Activated CD4-positive, alpha-beta T cell treated with anti-CD3 and anti-CD28 coated beads for 36 hours (primary cell): ENCODE results near the gene SUPV3L1. TPM values are rescaled to one million over a fixed set of nuclear protein-coding genes. Genes with fewer than 3 reads are reported as not detected.
"Not testable (repeated sequence)": the region's sequence is repeated elsewhere in the genome, so short reads cannot be mapped to it uniquely, and the experiment has no call there.

Experiments
- ATAC-seq: fragments of 200-7000 bp; cut with Tn5 transposase; one replicate; pipeline ENCODE4 v1.10.0; 2021; ENCODE audit warnings: mild to moderate bottlenecking, moderate library complexity
- CTCF ChIA-PET: fragments of 350-600 bp; sonication (Branson Sonifier 250); formaldehyde crosslinking; loops from one replicate; lab custom pipeline; 2021; ENCODE audit warnings: antibody characterized with exemption; lab: Charles Lee
- POLR2A ChIA-PET: fragments of 350-600 bp; sonication (Branson Sonifier 250); formaldehyde crosslinking; loops from one replicate; lab custom pipeline; 2021; ENCODE audit warnings: antibody characterized with exemption, inconsistent platforms; lab: Charles Lee
- DNase-seq: peaks from one replicate; pipeline ENCODE4 v3.0.0-alpha.2; 2020
- H3K27ac Mint-ChIP-seq: one replicate; pipeline ENCODE4 v1.8.0; 2021; ENCODE audit warnings: mixed read lengths
- H3K27me3 Mint-ChIP-seq: one replicate; pipeline ENCODE4 v1.8.0; 2021; ENCODE audit warnings: mixed read lengths
- H3K36me3 Mint-ChIP-seq: one replicate; pipeline ENCODE4 v1.8.0; 2021; ENCODE audit warnings: low read depth, mixed read lengths
- H3K4me1 Mint-ChIP-seq: one replicate; pipeline ENCODE4 v1.8.0; 2021; ENCODE audit warnings: mixed read lengths
- H3K4me3 Mint-ChIP-seq: one replicate; pipeline ENCODE4 v1.8.0; 2021; ENCODE audit warnings: mild to moderate bottlenecking, moderate library complexity, mixed read lengths
- H3K9me3 Mint-ChIP-seq: one replicate; pipeline ENCODE4 v1.8.0; 2021; ENCODE audit warnings: low read depth, mixed read lengths
- intact Hi-C, 2 experiments: fragments of 100-400 bp; cut with DNase I in 1 of 2; cut with micrococcal nuclease in 1 of 2; formaldehyde crosslinking; loops; one replicate each; pipeline versions ENCODE4 v1.14.2 to v1.15.1; 2022 to 2024; cut with DNase I, micrococcal nuclease
- total RNA-seq, 2 experiments: library from RNA; stranded (reverse); gene quantifications; one replicate each; pipeline ENCODE4 v1.2.3, GENCODE V29; 2021

SUPV3L1 gene
- total RNA-seq, 2 experiments from 2014 or later: 46.6 to 54.1 TPM

DNA sequence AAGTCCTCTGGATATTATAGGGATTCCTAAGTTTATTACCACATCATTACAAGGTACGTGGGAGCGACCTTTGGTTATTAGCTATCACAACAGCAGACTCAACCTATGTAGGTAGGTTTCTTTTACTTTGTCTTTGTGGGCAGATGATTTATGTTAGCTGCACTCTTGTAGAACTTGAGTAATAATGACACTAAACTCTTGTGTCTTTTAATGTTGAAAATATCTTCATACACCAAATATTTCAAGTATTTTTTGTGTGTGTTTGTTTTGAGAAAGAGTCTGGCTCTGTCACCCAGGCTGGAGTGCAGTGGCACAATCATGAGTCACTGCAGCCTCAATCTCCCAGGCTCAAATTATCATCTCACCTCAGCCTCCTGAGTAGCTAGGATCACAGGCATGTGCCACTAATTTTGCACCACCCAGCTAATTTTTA lies 19.2 kb upstream of the SUPV3L1 start:
- ChIA-PET POLR2A (no interaction called here), CTCF (no interaction called here)
- intact Hi-C loops: no loop called here
- ATAC-seq (no peak), DNase-seq (no peak)
- H3K4me3 Mint-ChIP-seq: no peak overlapping the region
- H3K36me3 Mint-ChIP-seq: peaks cover 14% of the 10 kb centered on the region
- no peaks in the 10 kb centered on the region for H3K27me3 Mint-ChIP-seq
- no peak overlapping the region for H3K27ac Mint-ChIP-seq
- H3K4me1 Mint-ChIP-seq: no peaks in the 10 kb centered on the region
- no peaks in the 10 kb centered on the region for H3K9me3 Mint-ChIP-seq

DNA sequence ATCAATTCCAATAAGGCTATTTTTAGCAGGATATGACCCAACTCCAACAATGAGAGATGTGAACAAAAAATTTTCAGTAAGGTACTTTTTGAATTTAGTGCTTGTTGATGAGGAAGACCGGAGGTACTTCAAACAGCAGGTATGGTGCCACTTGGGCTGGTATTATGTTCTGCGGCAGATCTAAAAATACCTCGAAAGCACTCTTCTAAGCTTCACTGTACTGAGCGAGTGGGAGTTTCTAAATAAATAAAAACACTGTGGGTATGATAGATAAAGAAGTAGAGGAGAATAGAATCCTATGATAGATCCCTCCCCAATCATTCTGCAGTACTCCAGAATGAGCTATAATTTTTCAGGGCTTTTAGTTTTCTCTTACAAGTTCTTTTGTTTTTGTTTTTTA lies 11.5 kb upstream of the SUPV3L1 start:
- Mint-ChIP-seq H3K9me3 (no peaks in the 10 kb centered on the region), H3K27me3 (no peaks in the 10 kb centered on the region), H3K27ac (no peak overlapping the region), H3K36me3 (peaks cover 5% of the 10 kb centered on the region), H3K4me3 (no peak overlapping the region), H3K4me1 (peaks cover 4% of the 10 kb centered on the region)
- intact Hi-C loops: no loop called here
- DNase-seq (no peak), ATAC-seq (no peak)
- ChIA-PET POLR2A (no interaction called here), CTCF (no interaction called here)

DNA sequence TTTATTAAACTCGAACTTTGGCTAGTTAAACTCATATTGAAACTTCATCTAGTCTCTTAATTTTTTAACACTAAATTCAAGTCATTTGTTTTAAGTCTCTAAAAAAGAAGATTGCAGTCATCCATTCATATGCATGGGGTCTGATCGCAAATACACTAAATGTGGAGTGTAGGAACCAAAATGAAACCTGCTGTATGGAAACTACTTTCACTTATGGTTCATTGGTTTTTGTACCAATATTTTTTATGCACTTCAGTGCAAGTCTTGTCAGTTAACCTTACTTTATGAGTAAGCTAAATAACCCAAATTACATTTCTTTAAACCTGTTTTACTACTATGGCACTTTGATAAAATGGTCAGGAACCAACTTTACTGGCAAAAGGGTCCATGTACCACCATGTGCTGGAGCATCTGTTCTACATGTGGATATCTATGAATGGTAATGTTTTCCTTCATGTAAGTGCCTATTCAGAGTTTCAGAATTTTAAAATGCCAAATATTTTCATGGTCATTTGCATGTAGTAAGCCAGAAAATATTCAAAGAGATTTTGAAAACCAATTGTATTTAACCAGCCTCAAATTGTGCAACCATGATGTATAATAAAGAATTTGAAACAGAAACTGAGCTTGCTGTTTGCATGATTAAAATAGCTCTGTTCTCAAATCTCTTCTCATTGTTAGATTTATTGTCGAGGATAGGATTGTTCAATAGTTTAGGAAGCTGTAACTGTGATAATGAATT lies 7.6 kb upstream of the SUPV3L1 start:
- Mint-ChIP-seq H3K27me3 (no peaks in the 10 kb centered on the region), H3K36me3 (peaks cover 3% of the 10 kb centered on the region), H3K4me3 (no peak overlapping the region), H3K9me3 (no peaks in the 10 kb centered on the region), H3K4me1 (peaks cover 4% of the 10 kb centered on the region), H3K27ac (no peak overlapping the region)
- ATAC-seq: no peak
- no peak for DNase-seq
- intact Hi-C loops: no loop called here
- CTCF ChIA-PET: interaction anchor here (0.8 to 1.1 kb wide), 5 partner anchors 9 to 176 kb away, joined by 3 to 4 read pairs (median 3); no protein-coding TSS in a partner anchor
- POLR2A ChIA-PET: interaction anchor here (0.7 kb wide), 2 partner anchors 102 to 158 kb away, joined by 3 read pairs; no protein-coding TSS in a partner anchor

DNA sequence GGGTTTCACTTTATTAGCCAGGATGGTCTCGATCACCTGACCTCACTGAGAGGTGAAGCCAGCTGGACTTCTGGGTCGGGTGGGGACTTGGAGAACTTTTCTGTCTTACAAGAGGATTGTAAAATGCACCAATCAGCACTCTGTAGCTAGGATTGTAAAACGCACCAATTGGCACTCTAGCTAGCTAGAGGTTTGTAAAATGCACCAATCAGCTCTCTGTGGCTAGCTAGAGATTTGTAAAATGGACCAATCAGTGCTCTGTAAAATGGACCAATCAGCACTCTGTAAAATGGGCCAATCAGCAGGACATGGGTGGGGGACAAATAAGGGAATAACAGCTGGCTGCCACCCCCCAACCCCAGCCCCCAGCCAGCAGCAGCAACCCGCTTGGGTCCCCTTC lies 4.7 kb upstream of the SUPV3L1 start:
- H3K27ac Mint-ChIP-seq, ATAC-seq, DNase-seq, H3K27me3 Mint-ChIP-seq, H3K9me3 Mint-ChIP-seq, H3K36me3 Mint-ChIP-seq, H3K4me3 Mint-ChIP-seq, POLR2A ChIA-PET: not testable (repeated sequence)
- CTCF ChIA-PET: interaction anchor here (0.7 to 2.0 kb wide), 2 partner anchors 186 to 295 kb away, joined by 3 to 6 read pairs; no protein-coding TSS in a partner anchor
- H3K4me1 Mint-ChIP-seq: peaks cover 16% of the 10 kb centered on the region
- intact Hi-C loops: loop anchor here in 1 of 2 experiments (5.0 kb wide), 1 partner anchor 997 kb away; the partner anchor contains the start of gene SAR1A

DNA sequence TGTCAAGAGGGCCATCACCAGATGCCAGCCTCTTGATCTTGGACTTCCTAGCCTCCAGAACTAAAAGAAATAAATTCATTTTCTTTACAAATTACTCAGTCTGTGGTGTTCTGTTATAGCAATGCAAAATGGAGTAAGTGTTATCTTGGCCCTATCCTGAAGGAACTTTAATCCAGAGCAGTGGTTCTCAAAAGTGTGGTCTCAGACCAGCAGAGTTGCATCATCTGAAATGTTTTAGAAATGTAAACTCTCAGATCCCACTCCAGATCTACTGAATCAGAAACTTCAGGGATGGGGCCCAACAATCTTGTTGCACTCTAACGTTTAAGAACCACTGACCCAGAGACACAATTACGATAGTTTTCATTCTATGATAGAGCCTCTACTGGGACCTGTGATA lies 3.2 kb upstream of the SUPV3L1 start:
- CTCF ChIA-PET: no interaction called here

DNA sequence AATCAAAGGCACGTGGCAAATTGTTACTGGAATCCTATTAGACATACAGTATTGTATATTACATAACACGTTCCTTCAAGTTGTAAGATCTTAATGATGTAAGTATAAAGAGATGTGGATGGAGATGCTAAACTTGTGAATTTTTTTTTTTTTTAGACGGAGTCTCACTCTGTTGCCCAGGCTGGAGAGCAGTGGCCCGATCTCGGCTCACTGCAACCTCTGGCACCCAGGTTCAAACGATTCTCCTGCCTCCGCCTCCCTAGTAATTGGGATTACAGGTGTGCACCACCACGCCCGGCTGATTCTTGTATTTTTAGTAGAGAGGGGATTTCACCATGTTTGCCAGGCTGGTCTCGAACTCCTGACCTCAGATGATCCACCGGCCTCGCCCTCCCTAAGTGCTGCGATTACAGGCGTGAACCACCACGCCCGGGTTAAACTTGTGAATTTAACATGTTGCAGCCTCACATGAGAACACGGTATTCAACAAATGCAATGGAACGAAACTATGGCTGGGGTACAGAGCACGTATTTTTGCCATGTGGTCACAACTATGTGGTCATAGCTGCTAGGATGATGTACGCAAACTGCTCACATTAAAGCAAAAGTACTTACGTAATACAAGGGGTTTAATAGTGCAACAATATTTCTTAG lies 818 bp upstream of the SUPV3L1 start:
- peak; percentile 20 for ATAC-seq
- H3K27ac Mint-ChIP-seq: peak overlapping the region; percentile 100
- POLR2A ChIA-PET: interaction anchor here (0.5 kb wide), 1 partner anchor 431 kb away, joined by 3 read pairs; no protein-coding TSS in a partner anchor
- no peaks in the 10 kb centered on the region for H3K9me3 Mint-ChIP-seq
- peaks cover 2% of the 10 kb centered on the region for H3K36me3 Mint-ChIP-seq
- H3K4me3 Mint-ChIP-seq: peak overlapping the region; percentile 90
- peak; percentile 44 for DNase-seq
- intact Hi-C loops: loop anchor here (1.0 to 5.0 kb wide), 5 partner anchors 36 to 993 kb away; partner anchors contain the start of genes SAR1A (in 1 of the 2) and VPS26A (in 1 of the 2)
- no peaks in the 10 kb centered on the region for H3K27me3 Mint-ChIP-seq
- CTCF ChIA-PET: interaction anchor here (0.7 kb wide), 1 partner anchor 214 kb away, joined by 3 read pairs; no protein-coding TSS in a partner anchor
- peaks cover 32% of the 10 kb centered on the region for H3K4me1 Mint-ChIP-seq

More for the DNA sequence above, 3.2 kb upstream of the SUPV3L1 start:
- Mint-ChIP-seq H3K4me3 (no peak overlapping the region), H3K4me1 (peaks cover 25% of the 10 kb centered on the region), H3K27ac (no peak overlapping the region), H3K36me3 (peaks cover 3% of the 10 kb centered on the region), H3K9me3 (no peaks in the 10 kb centered on the region), H3K27me3 (no peaks in the 10 kb centered on the region)
- DNase-seq (no peak), ATAC-seq (no peak)
- intact Hi-C loops: loop anchor here in 1 of 2 experiments (5.0 kb wide), 1 partner anchor 995 kb away; the partner anchor contains the start of gene SAR1A
- POLR2A ChIA-PET: no interaction called here

DNA sequence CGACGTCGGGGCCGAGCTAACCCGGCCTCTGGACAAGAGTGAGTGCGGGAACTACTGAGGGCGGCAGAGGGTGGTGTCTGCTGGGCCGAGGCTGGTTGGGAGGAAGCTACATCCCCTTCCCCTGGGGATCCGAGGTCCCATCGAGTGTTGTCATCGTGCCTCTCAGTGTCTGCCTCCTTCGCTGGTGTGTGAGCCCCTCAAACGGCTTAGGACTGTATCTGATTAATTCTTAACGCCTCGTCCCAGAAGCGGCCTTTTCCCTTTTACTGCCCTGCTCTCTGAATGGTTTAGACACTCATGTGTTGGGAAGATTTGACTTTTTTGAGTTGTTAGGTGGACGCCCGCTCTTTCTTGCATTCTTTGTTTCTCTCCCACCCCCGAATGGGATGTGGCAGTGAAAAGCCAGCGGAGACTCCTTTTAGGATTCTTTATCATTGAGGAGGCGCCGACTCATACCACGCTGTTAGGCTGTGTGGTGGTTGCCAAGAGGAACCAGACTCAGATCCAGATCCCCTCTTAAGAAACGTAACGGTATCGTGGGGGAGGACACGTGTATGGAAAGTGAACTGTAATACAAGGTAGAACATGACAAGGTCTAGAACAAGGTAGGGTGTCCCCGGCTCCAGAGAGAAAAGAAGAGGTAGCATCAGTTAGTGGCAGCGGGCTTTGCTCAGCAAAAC lies 631 bp downstream of the SUPV3L1 start:
- ATAC-seq (peak; percentile 35), DNase-seq (peak; percentile 56)
- Mint-ChIP-seq H3K4me3 (peak overlapping the region; percentile 90), H3K27me3 (no peaks in the 10 kb centered on the region), H3K9me3 (no peaks in the 10 kb centered on the region), H3K36me3 (peaks cover 2% of the 10 kb centered on the region), H3K4me1 (peaks cover 41% of the 10 kb centered on the region), H3K27ac (peak overlapping the region; percentile 100)
- CTCF ChIA-PET: interaction anchor here (0.6 to 0.7 kb wide), 3 partner anchors 24 to 45 kb away, joined by 3 read pairs; no protein-coding TSS in a partner anchor
- intact Hi-C loops: loop anchor here (1.0 to 2.0 kb wide), 11 partner anchors 34 to 654 kb away; partner anchors contain the start of genes DDX21 (in 2 of the 2), DDX50 (in 1 of the 2), KIFBP (in 1 of the 2) and SLC25A16 (in 1 of the 2)
- POLR2A ChIA-PET: no interaction called here

DNA sequence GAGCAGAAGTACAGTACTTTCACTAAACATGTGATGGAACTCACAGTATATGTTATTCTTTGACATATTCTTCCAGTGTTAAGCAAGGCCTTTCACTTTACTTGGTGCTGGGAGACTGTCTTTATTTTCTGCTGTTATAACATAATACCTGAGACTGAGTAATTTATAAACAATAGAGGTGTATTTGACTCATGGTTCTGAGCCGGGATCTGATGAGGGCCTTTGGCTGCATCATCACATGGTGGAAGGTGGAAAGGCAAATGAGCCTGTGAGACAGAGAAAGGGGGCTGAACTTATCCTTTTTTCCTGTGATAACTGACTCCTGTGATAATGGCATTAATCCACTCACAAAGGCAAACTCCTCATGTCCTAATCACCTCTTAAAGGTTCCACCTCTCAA lies 1.4 kb downstream of the SUPV3L1 start:
- intact Hi-C loops: loop anchor here (2.0 kb wide), 3 partner anchors 33 to 655 kb away; partner anchors contain the start of genes DDX21 (in 1 of the 2) and SLC25A16 (in 1 of the 2)
- H3K36me3 Mint-ChIP-seq: peaks cover 8% of the 10 kb centered on the region

DNA sequence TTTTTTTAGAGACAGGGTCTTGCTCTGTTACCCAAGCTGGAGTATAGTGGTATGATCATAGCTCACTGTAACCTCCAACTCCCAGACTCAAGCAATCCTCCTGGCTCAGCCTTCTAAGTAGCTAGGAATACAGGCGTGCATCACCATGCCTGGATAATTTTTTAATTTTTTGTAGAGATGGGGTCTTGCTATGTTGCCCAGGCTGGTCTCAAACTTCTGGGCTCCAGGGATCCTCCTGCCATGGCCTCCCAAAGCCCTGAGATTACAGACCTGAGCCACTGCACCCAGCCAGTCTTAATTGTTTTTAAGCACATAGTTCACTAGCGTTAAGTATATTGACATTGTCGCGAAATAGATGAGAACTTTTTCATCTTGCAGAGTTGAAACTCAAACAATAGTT lies 2.0 kb downstream of the SUPV3L1 start:
- POLR2A ChIA-PET: interaction anchor here (0.6 to 0.7 kb wide), 3 partner anchors 12 to 1412 kb away, joined by 3 to 5 read pairs (median 3); no protein-coding TSS in a partner anchor
- no peak overlapping the region for H3K27ac Mint-ChIP-seq
- CTCF ChIA-PET: no interaction called here

More for the DNA sequence above, 1.4 kb downstream of the SUPV3L1 start:
- ATAC-seq (no peak), DNase-seq (no peak)
- H3K4me1 Mint-ChIP-seq: peaks cover 41% of the 10 kb centered on the region
- ChIA-PET POLR2A (no interaction called here), CTCF (no interaction called here)
- peak overlapping the region; percentile 51 for H3K27ac Mint-ChIP-seq
- H3K9me3 Mint-ChIP-seq: no peaks in the 10 kb centered on the region
- peak overlapping the region; percentile 90 for H3K4me3 Mint-ChIP-seq
- H3K27me3 Mint-ChIP-seq: no peaks in the 10 kb centered on the region

DNA sequence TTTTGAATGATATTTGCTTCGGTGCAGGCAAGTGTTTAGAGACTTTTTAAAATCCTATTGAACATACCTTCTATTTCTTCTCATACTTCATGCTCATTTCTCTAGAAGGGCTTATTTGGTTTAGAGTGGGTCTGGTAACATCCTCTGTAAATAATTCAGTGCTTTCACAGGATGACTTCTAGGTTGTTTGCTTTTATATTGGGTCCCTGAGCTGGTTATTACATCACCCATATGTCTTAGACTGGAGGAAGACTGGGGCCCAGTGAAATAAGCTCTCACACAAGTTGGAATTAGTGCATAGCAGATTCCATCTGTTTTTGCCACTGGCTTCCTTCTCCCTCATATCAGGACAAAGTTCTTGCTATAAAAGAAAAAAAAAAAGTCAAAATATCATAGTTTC lies 6.5 kb downstream of the SUPV3L1 start:
- DNase-seq (no peak), ATAC-seq (no peak)
- Mint-ChIP-seq H3K4me3 (no peak overlapping the region), H3K9me3 (no peaks in the 10 kb centered on the region), H3K27ac (peak overlapping the region; percentile 34), H3K27me3 (no peaks in the 10 kb centered on the region), H3K36me3 (peaks cover 32% of the 10 kb centered on the region), H3K4me1 (peaks cover 21% of the 10 kb centered on the region)
- intact Hi-C loops: no loop called here
- CTCF ChIA-PET: interaction anchor here (0.6 kb wide), 2 partner anchors 95 to 166 kb away, joined by 3 read pairs; no protein-coding TSS in a partner anchor
- POLR2A ChIA-PET: no interaction called here

More for the DNA sequence above, 2.0 kb downstream of the SUPV3L1 start:
- H3K27me3 Mint-ChIP-seq: no peaks in the 10 kb centered on the region
- H3K4me3 Mint-ChIP-seq: no peak overlapping the region
- intact Hi-C loops: no loop called here
- H3K36me3 Mint-ChIP-seq: peaks cover 13% of the 10 kb centered on the region
- no peaks in the 10 kb centered on the region for H3K9me3 Mint-ChIP-seq
- ATAC-seq (no peak), DNase-seq (no peak)
- peaks cover 41% of the 10 kb centered on the region for H3K4me1 Mint-ChIP-seq
